Pons (tissue), 1 donor: ENCODE results near the gene SPC25.
"Not testable (repeated sequence)": the region's sequence is repeated elsewhere in the genome, so short reads cannot be mapped to it uniquely, and the experiment has no call there.

ENCODE experiments used
- DNase-seq: peaks from one replicate; pipeline ENCODE4 v3.0.0-alpha.2; 2016; ENCODE audit warnings: low spot score

Gene SPC25

GRCh38 chr2:168903888-168904287 lies 13.7 kb upstream of the SPC25 start:
- no peak for DNase-seq

DNA sequence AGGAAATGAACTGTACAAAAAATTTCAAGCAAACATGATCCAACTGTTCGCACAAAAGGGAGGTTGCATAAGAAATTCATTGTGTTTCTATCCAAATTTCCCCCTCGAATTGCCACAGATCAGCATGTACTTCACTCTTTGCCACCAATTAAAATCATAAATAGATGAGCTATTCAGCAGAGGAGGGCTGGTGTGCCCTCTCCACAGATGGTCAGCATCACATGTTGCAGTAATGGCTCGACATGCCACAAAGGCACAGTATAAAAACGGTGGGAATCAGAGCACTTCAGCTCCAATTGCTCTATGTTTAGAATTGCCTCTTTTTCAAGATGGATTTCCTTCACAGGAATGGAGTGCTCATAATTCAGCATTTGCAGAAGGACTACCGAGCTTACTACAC lies 10.8 kb upstream of the SPC25 start, which contains the start of gene G6PC2:
TSS of gene G6PC2 (plus strand) at position 289 of the 400 bp plus-strand sequence. CDS start at position 330, 41 bp downstream.
- DNase-seq, result no peak

GRCh38 chr2:168897449-168897848 lies 7.2 kb upstream of the SPC25 start:
- no peak for DNase-seq

- DNase-seq, result no peak
These were observed 6.6 kb upstream of the SPC25 start for GRCh38 chr2:168896783-168897182.

DNA sequence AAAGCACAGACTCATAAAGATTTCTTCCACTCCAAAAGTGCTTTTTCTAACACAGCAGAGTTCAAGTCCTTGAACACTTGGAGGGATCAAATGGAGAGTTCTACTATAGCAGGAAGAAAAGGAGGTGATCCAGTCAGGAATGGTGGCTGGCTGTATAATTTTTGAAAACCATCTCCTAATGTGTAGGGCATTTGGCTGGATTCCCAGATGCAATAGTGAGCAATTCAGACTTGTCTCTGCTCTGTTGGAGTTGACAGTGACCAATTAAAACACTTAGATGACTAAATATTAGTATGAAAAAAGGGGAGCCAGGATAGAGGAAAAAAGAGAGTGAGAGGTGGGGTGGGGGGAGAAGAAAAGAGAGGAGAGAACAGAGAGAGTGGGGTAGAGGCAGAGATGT lies 5.5 kb upstream of the SPC25 start:
- no peak for DNase-seq

- no peak for DNase-seq
These were observed 4.5 kb upstream of the SPC25 start for GRCh38 chr2:168894720-168895119.

DNA sequence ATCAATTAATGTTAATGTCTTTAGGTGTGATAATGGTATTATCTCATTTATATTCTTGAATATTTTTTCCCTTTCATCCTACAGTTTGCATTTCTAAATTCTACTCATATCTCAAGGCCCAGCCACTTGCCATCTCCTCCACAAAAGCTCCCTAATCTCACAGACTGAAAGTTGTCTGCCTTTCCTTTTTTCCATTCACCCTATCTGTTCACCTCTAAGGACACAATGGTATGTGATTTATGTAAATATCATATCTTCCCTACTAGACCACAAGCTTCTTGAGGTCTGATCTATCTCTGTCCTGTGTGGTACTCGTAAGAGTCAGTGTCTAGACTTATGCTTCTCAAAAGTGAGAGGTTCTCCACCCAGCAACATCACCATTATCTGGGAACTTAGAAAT lies 3.9 kb upstream of the SPC25 start:
- no peak for DNase-seq

- DNase-seq, result no peak
These were observed 2.1 kb upstream of the SPC25 start for GRCh38 chr2:168892327-168892726.

DNA sequence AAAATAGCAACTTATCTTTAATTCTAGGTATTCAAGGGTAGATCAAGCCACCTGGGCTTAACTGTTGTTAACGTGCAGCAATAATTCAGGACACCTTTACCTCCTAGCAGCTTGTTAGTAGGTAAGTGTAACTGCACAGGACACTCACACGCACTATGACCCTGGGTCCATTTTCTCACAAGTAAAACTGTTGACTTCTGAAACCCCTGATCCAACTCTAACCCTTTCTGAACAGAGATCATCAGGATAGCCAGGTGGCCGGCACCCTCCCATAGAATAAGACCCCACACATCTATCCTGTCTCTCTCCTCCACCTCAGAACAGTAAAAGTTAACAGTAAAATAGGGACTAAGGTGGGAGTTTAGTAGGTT lies 610 bp downstream of the SPC25 start:
- DNase-seq, result no peak

GRCh38 chr2:168884975-168885374 lies 5.3 kb downstream of the SPC25 start:
- no peak for DNase-seq

DNA sequence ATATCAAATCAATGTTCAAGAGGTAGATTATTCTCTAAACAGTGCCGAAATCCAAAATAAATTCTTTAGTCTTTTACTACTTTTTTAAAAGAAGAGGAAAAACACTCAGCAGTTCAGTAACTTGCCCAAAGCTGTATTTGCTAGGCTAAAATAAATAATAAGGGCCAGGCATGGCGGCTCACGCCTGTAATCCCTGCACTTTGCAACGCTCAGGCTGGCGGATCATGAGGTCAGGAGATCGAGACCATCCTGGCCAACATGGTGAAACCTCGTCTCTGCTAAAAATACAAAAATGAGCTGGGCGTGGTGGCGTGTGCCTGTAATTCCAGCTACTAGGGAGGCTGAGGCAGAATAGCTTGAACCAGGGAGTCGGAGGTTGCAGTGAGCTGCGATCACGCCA lies 8.1 kb downstream of the SPC25 start:
- DNase-seq, result not testable (repeated sequence)

DNA sequence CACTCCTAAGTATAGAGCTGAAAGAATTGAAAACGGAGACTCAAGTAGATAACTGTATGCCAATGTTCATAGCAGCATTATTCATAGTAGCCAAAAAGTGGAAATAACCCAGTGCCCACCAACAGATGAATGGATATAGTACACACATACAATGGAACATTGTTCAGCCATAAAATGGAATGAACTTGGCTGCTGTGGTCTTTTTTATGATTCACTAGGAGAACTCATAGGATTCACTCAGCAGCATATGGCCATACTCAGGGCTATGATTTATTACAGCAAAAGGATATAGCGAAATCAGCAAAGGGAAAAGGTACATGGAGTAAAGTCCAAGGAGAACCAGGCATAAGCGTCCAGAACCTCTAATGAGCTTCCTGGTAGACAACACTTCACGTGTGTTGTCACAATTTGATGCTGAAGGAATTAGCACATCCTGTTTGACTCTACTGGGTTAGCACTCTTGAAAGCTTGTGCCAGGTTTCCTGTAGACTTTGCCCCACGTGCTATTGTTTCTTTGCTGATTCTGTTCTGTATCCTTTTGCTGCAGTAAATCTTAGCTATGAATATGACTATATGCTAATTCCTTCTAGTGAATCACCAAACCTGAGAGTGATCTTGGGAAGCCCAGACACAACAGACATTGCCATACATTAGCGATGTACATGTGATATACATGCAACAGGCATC lies 15.7 kb downstream of the SPC25 start:
- no peak for DNase-seq

GRCh38 chr2:168870824-168871223 lies 19.4 kb downstream of the SPC25 start:
- not testable (repeated sequence) for DNase-seq

GRCh38 chr2:168870369-168870768 lies 19.9 kb downstream of the SPC25 start:
- not testable (repeated sequence) for DNase-seq

DNA sequence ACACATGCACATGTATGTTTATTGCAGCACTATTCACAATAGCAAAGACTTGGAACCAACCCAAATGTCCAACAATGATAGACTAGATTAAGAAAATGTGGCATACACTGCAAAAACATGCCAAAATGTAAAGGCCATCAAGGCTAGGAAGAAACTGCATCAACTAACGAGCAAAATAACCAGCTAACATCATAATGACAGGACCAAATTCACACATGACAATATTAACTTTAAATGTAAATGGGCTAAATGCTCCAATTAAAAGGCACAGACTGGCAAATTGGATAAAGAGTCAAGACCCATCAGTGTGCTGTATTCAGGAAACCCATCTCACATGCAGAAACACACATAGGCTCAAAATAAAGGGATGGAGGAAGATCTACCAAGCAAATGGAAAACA lies 23.1 kb downstream of the SPC25 start:
- DNase-seq, result not testable (repeated sequence)

DNA sequence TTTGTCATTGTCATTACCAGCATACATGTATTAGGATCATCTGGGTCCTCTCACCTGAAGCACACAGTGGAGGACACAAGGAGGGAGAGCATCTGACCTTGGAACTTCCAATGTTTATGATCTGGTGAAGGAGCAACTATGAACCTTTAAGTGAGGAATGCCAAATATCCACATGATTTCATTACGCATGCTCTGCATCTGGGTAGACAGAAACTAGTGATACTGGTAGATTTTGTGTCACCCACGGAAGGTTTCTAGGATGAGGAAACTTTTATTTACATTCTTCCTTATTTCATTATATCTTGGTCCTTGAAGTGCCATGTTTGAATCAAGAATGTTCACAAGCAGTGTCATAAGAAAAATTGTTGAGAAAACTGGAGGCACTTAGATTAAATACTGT lies 32.1 kb downstream of the SPC25 start:
- no peak for DNase-seq

GRCh38 chr2:168855601-168856000 lies 34.6 kb downstream of the SPC25 start:
- DNase-seq, result no peak

GRCh38 chr2:168854651-168855050 lies 35.6 kb downstream of the SPC25 start:
- DNase-seq, result no peak

DNA sequence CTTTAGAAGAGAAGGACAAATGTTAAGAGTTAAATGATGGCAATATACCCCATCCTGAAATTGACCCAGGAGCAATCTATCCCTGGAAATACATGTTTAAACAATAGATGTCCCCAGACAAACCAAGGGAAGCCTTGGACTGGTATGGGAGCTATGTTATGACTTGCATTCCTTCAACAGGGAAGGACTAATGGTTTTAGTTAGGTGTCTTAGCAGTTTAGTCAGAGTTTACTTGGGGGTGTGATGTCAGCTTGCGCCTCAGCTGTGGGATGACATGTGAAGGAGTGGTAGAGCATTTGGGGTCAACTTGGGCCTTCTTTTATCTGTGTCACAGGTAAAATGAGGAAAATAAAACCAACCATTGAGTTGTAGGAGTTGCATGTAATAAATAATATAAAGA lies 36.8 kb downstream of the SPC25 start:
- DNase-seq, result no peak

- no peak for DNase-seq
These were observed 37.7 kb downstream of the SPC25 start for GRCh38 chr2:168852481-168852880.

DNA sequence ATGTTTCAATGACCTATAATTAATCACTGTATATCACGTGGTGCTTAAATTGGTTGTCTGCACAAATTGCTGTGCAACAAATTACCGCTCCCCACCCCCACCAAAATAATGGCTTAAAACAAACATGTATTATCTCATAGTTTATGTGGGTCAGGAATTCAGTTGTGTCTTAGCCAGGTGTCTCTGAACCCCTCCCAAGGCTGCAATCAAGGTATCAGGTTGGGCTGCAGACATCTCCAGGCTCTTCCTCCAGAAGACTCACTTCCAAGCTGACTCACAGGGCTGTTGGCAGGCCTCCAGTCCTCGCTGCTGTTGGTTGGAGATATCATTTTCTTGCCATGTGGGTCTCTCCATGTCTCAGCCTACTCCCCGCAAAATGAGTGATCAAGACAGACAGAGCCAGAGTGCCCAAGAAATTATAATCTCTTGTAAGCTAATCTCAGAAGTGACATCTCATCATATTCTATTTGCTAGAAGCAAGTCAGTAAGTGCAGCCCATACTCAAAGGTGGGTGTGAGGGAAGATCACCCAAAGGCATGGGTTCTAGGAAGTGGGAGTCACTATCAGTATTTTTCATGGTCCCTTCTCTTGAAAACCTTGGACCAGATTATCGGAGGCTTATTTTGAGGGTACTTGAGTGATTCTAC lies 38.4 kb downstream of the SPC25 start:
- DNase-seq, result no peak

DNA sequence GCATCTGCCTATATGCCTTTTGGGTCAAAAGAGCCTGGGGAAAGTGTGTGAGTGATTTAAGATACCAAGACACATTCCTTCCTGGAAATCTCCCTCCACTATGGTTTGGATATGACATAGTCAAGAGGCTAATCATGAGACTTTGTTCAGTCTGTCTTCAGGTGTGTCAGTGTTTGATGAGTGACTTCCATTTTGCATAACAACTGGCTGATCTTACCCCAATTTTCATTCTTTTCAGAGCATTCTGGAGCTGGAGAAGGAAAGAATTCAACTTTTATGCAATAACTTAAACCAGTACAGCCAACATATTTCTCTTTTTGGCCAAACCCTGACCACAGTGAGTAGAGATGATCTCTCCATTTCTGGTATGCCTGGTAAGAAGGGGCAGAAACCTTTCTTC lies 39.4 kb downstream of the SPC25 start:
- DNase-seq, result no peak

GRCh38 chr2:168849610-168850009 lies 40.6 kb downstream of the SPC25 start:
- no peak for DNase-seq

- DNase-seq, result no peak
These were observed 42.0 kb downstream of the SPC25 start for GRCh38 chr2:168848225-168848624.
